ENCODE results near the gene MBOAT2.

GRCh38 chr2:9003366-9003615 lies 193 bp downstream of the MBOAT2 start:
- TF ChIP-seq POLR2A (IDR thresholded peaks at IDR 0.05; ENCODE audit: low read length) (no peak), GATA1 (IDR thresholded peaks at IDR 0.05; ENCODE audit: low read depth, low read length) (no peak)

All from erythroblast (primary cell).